Stimulated activated CD8-positive, alpha-beta memory T cell treated with anti-CD3 and anti-CD28 coated beads, Interleukin-12 subunit alpha, Interleukin-12 subunit beta, amount 100 ng/mL, for 4 hours (primary cell): ENCODE results near the gene VWA8.
"Not testable (repeated sequence)": the region's sequence is repeated elsewhere in the genome, so short reads cannot be mapped to it uniquely, and the experiment has no call there.

Experiments used
- DNase-seq: peaks from one replicate; pipeline ENCODE4 v3.0.0-alpha.2; 2020; ENCODE audit warnings: low read depth

The VWA8 gene

GRCh38 chr13:41966671-41967070 is 5.8 kb upstream of the VWA8 start:
- no peak for DNase-seq

DNA sequence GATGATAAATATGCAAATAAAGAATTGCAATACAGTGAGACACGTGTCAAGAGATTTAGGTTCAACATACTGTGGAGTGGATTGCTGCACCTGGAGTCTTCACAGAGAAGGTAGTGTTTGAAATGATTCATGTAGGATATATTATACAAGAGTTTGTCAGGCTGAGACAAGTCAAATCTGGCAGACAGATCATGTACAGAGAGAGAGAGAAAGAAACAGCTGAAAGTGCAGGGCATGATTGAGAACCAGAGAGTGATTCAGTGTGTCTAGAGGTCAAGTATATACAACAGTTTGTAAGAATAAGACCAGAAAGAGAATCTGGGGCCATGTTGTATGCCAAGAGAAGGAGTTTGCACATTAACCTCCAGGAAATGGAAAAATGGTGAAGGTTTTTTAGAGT is 2.1 kb upstream of the VWA8 start:
- DNase-seq: no peak

DNA sequence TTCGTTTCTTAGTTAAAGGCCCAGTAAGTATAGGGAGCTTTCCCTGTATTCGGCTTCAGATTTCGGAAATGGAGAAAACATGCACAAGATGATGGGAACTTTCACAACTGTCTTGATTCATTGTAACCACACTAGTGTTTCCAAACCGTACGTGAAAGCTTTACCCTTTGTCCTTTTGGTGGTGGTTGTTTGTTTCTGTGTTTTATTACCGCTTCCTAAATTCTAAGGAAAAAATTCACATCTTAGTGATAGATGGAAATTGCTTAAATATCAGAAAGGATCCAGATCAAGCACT is 504 bp upstream of the VWA8 start:
- no peak for DNase-seq

- DNase-seq: no peak
These were observed 685 bp downstream of the VWA8 start for GRCh38 chr13:41960211-41960636.

- no peak for DNase-seq
These were observed 4.6 kb downstream of the VWA8 start for GRCh38 chr13:41956272-41956671.

GRCh38 chr13:41955605-41956004 is 5.3 kb downstream of the VWA8 start:
- no peak for DNase-seq

GRCh38 chr13:41954226-41954625 is 6.7 kb downstream of the VWA8 start:
- DNase-seq: no peak

DNA sequence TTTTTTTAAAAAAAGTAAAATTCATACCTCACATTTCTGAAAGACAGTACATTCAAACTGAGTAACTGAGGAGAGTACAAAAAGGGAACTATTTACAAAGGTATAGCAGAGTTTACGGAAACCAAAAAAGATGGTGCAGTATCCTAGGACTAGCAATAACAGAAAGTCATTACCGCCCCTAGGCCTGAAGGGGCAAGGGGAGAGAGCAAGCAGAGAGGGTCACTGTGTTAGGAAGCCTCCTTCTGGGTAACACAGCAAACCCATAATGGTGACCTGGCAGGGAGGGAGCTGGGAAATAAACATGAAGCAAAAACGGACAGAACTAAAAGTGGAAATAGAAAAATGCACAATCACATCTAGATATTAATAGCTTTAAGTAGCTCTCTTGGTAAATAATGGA is 8.2 kb downstream of the VWA8 start:
- DNase-seq: no peak

GRCh38 chr13:41949104-41949503 is 11.8 kb downstream of the VWA8 start:
- not testable (repeated sequence) for DNase-seq

DNA sequence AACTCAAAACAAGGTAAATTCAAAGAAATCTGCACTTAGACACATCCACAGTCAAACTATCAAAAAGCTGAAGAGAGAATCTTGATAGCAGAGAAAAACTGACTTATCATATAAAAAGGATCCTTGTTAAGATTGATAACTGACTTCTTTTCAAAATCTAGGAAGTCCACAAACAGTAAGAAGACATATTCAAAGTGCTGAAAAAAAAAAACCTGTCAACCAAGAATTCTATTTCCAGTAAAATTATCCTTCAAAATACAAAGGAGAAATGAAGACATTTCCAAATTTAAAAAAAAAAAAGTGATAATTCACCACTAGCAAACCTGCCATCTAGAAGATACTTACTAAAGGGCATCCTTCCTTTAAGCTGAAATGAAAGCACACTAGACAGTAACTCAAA is 15.0 kb downstream of the VWA8 start:
- no peak for DNase-seq

DNA sequence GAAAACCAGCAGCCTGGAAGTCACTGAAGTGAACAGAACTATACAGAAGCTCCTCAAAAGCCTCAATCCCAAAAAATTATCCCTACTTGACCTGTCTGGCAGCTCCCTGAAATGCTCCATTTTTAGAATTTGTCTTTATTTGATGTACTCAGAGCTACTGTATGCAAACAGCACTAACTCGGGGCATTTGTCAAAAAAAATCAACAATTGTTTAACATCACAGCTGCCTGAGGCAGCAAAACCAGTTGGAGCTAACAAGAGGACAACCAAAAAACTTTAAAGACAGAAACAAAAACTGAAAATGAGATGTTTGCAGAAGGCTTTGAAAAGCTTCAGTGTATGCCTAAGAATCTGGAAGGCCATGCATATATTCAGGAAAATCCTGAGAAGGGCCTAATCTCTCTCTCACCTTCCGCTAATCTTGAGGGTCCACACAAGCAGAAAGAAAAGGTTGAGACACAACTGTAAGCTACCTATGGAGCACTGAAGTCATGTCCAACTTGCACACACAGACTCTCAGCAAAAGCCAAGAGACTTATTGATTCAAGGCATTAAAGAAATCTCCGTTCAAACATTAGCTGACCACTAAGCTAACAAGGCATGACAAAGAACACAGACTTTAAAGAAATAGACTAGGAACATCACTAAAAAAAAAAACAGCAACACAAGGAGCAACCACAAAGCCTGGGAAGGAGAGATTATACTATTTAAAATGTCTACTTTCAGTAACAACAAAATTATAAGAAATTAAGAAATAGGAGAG is 16.1 kb downstream of the VWA8 start:
- no peak for DNase-seq

DNA sequence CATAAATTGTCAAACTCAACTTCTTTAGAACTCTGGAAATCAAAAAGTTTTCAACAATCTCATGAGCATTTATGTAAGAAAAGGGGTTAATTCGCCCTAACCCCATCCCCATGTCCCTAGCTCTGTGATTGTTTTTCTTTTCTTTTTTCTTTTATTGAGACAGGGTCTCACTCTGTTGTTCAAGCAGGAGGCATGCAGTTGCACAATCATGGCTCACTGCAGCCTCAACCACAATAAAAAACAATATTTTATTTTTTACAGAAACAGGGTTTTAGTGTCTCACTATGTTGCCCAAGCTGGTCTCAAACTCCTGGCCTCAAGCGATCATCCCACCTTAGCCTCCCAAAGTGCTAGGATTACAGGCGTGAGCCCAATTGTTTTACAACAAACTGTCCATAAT is 16.7 kb downstream of the VWA8 start:
- DNase-seq: no peak

DNA sequence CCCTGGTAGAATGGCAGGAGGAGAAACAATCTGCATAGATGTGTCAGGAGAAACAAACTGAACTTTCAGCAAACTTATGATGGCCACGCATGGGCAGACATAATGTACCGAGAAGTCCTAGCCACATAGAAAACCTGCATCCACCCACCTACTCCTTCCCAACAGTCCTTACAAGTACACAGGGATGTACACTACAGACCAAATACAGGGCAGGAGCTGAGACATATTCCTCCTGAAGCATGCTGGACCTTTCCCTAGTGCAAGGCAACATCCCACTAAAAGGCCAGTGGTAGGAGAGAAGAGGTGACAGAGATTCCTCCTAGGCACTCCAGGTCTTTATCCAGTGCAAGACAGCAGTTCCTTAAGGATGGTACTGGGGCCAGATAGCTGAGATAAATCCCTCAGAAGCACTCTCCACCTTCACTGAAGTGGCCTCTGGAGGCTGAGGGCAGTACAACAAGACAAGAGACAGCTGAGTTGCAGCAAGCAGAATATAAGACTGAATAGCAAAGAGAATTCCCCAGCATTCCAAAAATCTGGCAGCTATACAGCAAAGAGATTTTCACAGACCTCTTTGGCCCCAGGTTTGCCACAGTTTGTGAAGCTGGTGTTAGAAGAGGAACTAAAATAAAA is 18.3 kb downstream of the VWA8 start:
- no peak for DNase-seq

DNA sequence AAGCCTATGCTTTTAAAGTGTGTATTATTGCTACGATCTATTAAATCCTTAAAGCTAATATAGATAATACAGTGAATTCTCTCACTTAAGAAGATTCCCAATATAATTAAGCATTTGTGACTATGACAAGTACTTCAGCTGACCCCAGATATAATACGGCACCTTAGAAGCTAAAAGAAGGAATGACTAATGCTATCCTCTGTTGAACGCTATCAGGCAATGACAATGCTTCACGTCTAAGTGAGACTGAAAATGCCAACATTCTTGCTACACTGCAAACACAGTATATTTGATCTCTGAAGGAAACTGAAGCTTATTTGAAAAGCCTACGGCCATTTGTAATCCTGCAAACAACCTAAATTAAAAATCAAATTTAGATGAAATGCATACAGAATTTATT is 19.7 kb downstream of the VWA8 start:
- no peak for DNase-seq

- DNase-seq: no peak
These were observed 21.5 kb downstream of the VWA8 start for GRCh38 chr13:41939398-41939797.

DNA sequence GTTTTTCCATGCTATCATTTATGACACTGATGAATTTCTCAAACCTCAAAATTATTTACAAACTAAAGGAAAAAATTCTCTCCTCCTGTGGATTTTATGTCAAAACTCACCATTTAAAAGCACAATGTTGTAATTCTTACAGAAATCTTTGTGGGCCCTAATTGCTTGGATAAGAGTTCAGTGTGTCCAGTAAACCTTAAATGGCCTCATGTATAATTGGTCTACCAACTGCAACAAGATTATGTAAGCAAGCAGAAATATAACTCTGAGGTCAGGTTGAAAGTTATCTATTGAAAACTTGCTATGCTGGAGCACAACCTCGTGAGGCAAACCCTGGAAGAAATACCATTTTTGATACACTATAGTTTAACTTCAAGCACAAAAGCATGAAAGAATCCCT is 22.0 kb downstream of the VWA8 start:
- DNase-seq: no peak

DNA sequence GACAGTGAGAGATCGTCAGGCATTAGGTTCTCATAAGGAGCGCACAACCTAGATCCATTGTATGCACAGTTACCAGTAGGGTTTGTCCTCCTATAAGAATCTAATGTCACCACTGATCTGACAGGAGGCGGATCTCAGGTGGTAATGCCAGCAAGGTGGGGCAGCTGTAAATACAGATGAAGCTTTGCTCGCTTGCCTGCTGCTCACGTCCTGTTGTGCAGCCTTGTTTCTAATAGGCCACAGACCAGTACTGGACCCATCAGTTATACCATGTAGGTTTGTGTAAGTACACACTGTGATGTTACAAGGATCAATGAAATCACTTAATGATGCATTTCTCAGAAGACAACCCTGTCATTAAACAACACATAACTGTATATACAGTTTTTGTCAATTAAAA is 23.5 kb downstream of the VWA8 start:
- DNase-seq: no peak

DNA sequence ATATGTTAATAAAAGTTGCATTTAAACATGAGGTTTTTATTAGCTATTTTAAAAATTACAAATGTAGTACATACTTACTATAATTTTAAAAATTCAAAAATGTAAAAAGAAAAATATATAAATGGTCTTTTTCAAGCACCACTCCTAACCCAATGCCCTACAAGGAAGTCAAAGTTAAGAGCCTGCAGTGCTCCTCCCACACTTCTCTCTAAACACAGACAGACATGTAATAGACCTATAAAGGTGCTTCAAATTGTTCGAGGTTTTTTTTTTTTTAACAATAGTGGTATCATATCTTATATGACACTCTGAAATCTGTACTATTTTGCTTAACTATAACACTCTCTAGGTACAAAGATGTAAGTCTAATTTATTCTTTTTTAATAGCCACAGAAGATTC is 25.4 kb downstream of the VWA8 start:
- no peak for DNase-seq

- no peak for DNase-seq
These were observed 25.9 kb downstream of the VWA8 start for GRCh38 chr13:41934994-41935393.

DNA sequence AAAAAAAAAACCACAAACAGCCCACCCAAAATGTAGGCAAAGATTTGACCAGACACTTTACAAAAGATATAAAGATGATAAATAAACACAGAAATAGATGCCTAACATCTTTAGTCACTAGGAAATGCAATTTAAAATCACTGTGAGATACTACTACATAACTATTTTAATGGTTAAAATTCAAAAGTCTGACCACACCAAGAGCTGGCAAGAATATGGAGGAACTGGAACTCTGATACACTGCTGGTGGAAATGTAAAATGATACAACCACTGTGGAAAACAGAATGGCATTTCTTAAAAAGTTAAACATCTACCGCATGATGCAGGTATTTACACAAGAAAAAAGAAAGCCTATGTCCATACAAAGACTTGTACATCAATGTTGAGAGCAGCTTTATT is 26.8 kb downstream of the VWA8 start:
- DNase-seq: no peak

DNA sequence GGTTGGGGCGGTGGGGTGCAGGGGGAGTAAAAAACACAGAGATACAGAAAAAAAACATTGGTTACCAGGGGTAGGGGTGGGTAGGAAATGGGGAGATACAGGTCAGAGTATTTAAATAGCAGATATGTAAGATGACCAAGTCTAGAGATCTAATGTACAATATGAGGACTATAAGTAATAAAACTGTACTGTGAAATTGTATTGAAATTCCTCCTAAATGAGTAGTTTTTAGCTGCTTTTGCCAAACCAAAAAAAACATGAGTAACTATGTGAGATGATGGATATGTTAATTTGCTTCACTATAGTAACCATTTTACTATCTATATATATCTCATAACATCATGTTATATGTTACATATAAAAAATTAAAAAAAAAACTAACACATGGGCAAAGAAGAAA is 29.6 kb downstream of the VWA8 start:
- no peak for DNase-seq

GRCh38 chr13:41930154-41930553 is 30.8 kb downstream of the VWA8 start:
- no peak for DNase-seq

DNA sequence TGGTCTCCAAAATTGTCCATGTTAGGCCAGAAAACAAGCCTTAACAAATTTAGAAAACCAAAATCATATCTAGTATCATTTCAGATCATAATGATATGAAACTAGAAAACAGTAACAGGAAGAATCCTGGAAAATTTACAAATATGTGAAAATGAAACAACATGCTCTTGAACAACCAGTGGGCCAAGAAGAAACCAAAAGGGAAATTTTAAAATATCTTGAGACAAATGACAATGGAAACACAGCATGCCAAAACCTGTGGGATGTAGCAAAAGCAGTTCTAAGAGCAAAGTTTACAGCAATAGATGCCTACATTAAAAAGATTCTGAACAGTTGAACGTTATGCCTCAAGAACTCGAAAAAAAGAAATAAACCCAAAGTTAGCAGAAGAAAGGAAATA is 32.6 kb downstream of the VWA8 start:
- no peak for DNase-seq

GRCh38 chr13:41925014-41925413 is 35.9 kb downstream of the VWA8 start:
- no peak for DNase-seq
